ENCODE data around the gene TMCC2.

Gene TMCC2

DNA sequence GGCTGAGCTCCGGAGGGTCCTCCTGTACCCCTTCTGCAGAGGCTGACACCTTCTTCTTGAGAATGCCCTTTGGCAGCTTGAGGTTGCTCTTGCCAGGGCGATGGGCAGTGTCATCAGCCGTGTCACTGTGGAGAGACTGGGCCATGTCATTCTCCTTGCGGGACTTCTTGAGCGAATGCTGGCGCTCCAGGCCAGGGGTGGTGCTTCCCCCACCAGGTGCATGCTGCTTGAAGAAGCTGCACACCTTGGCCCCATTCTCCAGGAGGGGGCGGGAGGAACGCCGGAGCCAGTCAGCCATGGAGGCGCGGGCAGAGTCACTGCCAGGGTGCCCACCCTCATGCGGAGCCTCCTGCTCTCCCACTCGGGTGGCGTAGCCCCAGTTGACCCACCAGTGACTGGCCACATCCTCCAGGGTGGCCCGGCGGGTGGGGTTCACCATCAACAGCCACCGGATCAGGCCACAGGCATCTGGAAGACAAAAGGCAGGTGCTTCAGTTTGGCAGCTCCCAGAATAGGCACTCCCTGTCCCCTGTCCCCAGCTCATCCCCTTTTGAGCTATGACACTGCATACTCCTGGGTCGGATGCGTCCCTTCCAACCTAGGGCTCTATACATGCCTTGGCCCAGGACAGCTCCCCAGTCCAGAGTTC lies 76.4 kb downstream of the TMCC2 start:
- no peak for DNase-seq (ENCODE audit: low read depth)

DNA sequence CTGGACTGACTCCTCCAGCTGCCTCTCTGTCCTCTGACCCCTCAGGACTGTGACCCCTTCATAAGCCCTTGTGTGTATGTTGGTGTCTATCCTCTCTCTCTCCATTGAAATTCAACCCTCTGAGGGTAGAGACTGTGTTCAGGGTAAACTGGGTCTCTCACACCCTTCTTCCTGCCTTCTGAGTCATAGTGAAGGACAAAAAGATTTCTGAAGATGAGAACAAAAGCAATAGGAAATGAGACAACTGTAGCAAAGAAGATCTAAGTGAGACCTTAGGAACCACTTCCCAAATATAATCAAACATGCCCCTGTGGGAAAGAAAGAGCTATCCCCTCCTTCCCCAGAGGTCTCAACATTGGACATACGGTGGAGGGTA lies 76.9 kb downstream of the TMCC2 start:
- DNase-seq (ENCODE audit: low read depth) = no peak

DNA sequence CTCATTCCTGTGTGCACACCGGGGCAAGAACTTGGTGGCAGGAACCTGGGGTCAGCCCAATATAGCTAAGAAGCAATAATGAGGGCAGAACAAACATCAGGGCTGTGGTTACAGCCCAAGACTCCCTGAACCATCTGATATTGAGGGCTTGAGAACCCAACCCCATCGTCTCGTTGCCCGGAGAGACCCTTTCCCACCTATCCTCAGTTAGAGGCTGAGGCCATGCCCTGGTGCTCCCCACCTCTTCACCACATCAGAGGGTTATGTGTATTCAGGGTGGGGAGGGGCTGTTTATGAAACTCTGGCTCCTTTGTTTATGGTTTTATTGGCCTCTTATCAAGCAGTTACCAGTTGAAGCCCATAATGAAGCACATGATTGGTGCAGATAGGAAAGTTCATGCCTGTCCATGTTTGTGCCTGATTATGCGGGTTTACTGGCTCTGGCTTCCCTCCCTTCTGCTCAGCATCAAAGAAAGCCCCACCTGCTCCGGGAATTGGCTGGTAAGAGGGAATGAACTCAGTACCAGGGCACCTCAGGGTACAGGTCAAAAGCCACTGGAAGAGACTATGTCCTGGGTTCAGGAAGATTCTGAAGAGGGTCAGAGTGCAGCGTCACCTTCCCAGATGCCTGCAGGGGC lies 79.3 kb downstream of the TMCC2 start:
- no peak for DNase-seq (ENCODE audit: low read depth)

DNA sequence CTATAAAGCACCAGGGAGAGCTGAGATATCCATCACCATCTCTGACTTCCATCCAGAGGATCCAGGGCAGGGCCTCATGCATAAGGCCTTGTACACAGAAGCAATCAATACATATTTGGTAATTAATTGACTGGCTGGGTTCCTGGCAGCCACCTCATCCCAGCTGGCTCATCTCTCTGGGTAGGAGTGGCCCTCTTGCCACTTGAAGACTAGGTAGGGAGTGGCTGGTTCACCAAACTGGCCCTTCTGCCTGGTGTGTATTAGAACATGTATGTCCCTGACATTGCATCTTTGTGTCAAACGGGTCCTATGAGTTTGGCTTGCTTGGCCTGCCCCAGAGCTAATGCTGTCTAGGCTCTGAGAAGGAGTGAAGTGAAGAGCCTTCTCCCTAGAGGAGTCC lies 82.0 kb downstream of the TMCC2 start:
- DNase-seq (ENCODE audit: low read depth) = no peak

DNA sequence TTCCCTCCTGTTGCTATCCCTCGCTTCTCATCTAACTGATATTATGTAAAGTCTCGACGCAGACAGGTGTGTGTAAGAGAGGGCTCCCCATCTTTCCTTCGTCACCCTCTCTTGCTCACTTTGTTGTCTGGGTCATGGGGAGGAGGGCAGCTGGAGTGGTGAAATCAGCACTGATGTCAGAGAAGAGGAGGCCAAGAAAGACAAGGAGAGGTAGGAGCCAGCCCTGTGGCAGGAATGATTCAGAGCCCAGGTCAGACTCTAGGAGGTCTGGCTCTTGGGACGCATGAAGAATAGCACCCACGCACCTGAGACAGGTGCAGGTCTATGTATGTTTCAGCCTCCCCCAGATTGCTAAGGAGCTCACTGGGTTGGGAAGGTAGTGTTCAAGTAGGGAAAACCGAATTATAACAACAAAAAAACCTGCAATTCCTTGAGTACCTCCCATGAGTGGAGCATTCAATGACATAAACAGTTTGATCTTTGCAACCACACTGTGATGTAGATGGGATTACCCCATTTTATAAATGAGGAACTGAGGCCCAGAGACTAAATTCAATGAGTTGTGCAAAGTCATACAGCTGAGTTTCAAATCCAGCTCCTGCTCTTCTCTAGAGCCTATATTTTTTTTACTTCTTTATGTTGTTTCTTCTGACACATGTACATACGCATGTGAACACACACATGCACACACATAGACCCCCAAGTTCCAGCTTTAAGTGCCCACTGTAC lies 83.4 kb downstream of the TMCC2 start:
- no peak for DNase-seq (ENCODE audit: low read depth)

DNA sequence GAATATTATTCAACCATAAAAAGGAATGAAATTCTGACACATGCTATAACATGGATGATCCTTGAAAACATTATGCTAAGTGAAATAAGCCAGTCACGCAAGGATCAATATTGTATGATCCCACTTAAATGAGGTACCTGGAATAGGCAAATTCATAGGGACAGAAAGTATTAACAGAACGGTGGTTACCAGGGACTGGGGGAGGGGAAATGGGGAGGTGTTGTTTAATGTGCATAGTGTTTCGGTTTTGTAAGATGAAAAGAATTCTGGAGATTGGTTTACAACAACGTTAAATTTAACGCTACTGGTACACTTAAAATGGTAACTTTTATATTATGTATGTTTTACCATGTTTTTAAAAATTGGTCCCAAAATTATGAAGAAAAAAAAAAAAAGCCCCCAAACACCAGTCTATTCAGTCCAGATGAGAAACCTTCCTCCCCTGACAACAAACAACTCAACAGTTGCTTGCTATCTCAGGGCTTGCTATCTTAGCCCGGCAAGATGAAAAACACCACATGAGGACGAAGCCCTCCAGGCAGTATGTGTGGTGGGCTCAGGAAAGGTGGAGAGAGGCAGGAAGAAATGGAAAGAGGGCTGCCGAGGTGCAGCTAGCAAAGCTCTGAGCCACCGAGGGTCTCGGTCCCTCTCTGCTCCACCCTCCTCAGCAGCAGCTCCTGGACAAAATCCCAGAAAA lies 85.3 kb downstream of the TMCC2 start:
- DNase-seq (ENCODE audit: low read depth) = no peak

DNA sequence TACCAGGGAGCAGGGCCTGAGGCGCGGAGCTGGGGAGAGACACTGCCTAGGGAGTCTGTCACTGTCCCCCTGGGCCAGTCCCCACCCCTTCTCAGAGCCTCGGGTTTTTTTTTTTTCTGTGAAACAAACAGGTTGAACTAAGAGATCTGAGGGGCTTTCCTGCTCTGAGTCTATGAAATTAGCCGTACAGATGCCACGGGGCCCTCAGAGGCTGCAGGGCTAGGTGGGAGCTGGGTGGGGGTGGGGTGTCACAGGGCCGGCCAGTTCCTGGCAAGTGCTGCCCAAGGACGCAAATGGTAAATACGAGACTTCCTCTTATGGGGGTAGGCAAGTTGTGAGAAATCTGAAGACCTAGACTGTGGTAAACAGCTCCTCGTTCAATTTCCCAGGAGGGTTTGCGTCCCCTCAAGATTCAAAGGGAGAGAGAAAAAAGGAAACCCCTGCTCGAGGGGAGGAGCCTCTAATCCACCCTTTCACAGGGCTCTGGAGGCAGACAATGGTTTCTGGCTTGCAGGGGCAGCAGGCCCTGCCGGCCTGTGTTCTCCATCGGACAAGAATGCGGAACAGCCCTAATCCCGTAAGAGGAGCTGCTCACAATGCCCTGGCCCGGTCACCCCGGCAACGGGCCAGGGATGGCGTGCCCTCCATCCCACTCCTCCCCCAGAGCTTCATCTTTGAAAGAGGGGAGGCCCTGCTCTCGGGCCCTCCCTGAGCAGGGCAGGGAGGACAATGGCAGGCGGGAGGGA lies 86.0 kb downstream of the TMCC2 start:
- no peak for DNase-seq (ENCODE audit: low read depth)

DNA sequence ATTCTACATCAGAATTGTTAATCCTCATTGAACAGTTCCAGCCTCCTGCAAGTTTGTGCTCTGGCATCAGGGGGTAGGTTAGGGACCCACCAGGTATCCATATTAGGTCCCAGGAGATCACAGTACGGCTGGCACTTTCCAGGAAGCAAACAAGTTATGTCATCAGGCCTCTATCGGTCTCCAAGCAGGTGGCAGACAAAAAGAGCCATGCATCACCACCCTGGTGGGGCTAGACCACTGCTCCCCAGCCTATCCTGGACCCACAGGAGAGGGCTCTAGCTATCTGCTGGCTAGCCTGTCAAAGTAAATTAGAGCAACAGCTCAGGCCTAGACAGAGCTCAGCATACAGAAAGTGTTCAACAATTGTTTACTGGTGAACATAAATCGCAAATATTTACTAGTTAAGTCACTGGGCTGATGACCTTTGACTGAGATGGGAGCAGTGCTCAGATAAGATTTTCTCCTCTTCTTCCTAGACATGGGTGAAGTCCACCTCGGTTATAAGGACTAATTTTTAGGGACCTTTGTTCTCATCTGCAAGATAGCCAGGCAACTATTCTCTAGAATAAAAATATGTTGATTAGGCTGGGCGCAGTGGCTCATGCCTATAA lies 87.4 kb downstream of the TMCC2 start:
- no peak for DNase-seq (ENCODE audit: low read depth)

DNA sequence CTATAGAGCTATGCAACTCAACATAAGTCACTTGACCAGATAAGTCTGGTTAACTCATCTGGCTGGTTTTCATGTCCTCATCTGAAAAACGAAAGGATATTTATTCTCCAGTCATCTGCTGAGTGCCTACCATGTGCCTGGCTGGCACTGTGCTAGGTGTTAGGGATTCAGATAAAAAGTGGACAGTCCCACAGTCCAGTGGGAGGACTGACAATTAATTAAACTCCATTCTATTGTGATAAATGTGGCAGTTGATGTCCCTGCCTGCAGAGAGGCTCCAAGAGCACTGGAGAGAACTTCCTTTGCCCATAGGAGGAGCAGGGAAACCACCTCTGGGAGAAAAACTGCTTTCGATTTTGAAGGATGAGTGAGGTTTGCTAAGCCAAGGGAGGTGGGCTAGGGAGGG lies 88.4 kb downstream of the TMCC2 start:
- DNase-seq (ENCODE audit: low read depth) = no peak

DNA sequence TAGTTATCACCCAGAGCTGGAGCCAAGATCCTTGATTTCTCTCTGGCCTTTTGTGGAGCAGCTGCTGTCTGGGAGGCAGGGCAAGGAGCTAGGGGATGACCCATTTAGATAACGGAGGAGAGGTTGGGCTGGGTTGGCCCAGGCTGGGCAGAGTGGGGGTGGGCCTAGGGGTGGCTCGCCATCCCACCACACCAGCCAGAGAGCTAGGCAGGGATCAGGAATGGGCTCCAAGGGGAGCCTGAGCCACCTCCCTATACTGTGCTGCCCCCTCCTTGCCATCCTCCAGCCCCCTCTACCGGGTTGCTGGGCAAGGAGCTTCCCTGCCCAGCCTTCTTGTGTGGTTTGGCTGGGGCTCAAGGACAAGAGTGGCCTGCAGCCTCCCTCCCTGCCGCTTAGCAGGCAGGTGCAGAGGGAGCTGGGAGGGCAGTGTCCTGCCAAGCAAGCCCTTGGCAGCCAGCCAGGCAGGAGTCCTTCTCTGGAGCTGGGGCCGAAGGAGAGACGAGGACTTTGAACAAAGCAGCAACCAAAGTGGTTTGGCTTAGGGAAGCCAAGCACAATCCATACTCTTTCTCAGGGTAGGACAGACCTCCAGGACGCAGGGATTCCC lies 89.7 kb downstream of the TMCC2 start:
- no peak for DNase-seq (ENCODE audit: low read depth)

DNA sequence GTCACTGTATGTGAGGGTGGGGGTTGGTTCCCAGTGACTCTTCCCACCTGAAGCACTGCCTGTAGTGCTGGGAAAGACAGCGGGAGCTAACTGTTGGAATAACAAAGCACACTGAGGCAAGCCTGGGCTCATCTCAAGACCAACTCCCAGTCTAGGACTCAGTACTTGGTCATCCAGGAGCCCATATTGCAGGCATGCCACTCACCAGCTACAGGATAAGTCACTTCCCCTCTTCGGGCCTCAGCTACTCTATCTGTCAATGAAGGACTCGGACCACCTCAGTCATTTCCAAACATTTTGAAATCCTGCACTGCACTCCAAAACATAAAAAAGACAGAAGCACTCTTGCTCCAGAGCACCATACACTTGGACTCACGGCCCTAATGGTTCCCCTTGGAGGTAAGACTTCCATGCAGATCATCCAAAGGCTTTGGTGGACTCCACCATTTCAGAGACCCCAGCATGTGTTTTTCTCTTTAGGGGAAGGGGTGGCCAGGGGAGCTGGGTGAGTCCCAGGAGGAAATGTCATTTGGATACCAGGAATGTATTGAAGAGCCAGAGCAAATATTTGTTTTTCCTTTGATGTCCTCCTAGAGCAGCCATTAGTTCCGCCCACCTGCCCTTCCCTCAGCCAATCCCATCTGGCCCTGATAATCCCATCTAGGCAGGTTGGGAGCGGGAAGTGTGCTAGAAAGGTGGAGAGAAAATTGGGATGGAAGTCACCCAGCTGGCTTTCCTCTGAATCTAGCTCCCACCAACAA lies 90.7 kb downstream of the TMCC2 start:
- no peak for DNase-seq (ENCODE audit: low read depth)

DNA sequence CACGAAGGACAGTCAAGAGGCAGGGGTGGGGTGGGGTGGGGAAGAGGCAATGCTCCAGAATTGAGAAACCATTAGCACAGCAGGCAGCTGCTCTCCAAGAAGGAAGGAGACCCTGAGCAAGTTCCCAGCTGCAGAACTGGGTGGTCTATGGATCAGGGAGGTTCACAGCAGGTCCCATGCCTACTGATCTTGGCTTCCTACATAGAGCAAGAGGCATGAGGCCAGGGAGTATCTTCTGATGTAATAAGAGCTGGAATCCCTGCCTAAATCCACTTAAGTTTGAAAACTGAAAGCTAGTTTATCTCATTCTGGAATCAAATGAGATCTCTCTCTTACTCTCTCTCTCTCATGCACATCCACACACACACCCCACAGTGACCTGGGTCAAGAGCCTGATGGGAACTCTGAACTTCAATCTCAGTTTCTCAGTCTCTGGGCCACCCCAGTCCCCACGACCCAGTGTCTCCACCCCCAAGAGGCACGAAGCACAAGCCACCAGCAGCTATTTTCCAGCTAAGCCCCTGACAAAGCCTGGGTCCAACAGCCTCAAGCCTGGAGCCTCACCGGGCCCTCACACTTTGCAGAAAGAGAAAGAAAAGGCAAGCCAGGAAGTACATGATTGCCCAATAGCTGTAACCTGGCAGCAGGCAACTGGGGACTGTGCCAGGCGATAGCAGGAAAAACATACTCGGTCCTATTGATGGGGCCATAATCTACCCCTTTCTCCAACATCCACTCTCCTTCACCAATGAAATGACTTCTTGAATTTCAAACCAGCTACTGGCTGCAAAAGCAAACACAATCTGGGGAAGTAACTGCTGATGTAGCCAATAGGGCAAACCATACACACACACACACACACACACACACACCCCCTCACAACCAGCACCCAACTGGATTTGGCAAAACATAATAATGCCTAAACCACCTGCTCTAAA lies 91.6 kb downstream of the TMCC2 start:
- no peak for DNase-seq (ENCODE audit: low read depth)

DNA sequence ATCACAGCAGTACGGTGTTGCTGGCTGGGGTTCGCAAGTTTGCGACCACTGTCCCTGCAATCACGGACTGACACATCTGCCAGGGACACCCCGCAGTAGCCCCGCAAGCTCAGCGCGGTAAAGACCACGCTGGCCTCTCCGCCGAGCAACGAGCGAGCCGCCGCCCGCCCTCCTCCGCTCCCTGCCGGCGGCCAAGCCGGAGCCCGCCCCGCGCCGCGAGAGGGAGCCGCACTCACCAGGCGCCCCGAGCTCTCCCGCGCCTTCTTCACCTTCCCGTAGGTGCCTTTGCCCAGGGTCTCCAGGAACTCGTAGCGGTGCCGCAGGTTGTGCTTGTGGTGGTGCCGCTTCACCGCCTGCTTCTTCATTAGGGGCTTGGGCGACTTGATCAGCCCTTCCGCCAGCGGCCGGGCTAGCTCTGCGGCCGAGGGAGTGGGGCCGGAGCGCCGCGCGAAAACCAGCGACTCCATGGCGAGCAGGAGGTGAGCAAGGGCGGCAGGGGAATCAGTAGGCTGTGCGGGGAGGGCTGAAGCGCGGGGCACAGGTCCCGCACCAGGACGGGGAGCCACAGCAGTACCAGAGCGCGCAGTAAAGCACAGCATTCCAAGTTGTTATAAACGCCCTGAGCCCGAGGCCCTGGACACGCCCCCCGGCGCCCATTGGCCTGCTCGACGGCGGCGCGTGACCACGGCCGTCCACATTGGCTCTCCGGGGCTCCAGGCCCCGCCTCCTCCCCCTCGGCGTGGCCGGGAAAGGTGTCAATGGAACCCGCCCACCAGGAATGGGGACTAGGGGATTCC lies 93.6 kb downstream of the TMCC2 start, which contains the start of gene NUAK2:
Gene NUAK2, minus strand, starts transcription at position 584 of the 797 bp plus-strand sequence. Its CDS starts 117 bp downstream, at position 467.
- peak; percentile 79 for DNase-seq (ENCODE audit: low read depth)

DNA sequence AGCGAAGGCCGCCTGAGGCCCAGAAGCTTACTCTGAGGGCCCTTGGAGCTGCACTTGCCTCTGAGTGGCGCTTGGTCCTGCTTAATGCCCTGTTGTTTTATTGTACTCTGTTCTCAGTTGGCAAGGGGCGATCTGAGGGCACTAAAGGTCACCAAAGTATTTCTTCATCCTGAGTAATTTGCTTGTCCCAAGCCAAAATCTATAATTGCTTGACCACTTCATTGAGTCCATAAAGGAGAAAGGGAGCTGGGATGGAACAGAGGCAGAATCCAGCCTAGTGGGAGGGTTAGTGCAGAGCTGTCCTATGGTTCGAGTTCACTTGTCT lies 94.2 kb downstream of the TMCC2 start:
- no peak for DNase-seq (ENCODE audit: low read depth)
